SK-N-SH (cell line): ENCODE data around the gene GDPGP1.

Experiments
- EZH2phosphoT487 ChIP-seq: fragments of 200-600 bp; sonication (generic); IDR thresholded peaks from 2 replicates; pipeline ENCODE4 v1.6.1; 2017; ENCODE audit warnings: low read depth, mixed run types, mild to moderate bottlenecking, antibody characterized with exemption, moderate library complexity, borderline replicate concordance
- FOXM1 ChIP-seq: IDR thresholded peaks from 2 replicates; pipeline ENCODE4 v1.4.0; 2012; ENCODE audit warnings: low read depth, mild to moderate bottlenecking
- RFX5 ChIP-seq: IDR thresholded peaks from 2 replicates; pipeline ENCODE4 v1.6.1; 2012; ENCODE audit warnings: mild to moderate bottlenecking, improper control_type of control experiment, low read length
- RXRA ChIP-seq: IDR thresholded peaks from 2 replicates; pipeline ENCODE4 v1.4.0; 2012; ENCODE audit warnings: low read depth, mild to moderate bottlenecking, borderline replicate concordance
- TAF1 ChIP-seq: IDR thresholded peaks from 2 replicates; pipeline ENCODE4 v1.6.1; 2012; ENCODE audit warnings: low read depth, mild to moderate bottlenecking, low read length, moderate library complexity, borderline replicate concordance
- TEAD4 ChIP-seq: IDR thresholded peaks from 2 replicates; pipeline ENCODE4 v1.4.0; 2012; ENCODE audit warnings: mild to moderate bottlenecking, borderline replicate concordance; ENCODE audit not compliant: insufficient read depth
- TF ChIP-seq, protein P1 (sequence below): fragments of 200-600 bp; sonication (generic); IDR thresholded peaks from 2 replicates; pipeline ENCODE4 v1.6.1; 2017; ENCODE audit warnings: antibody characterized with exemption, mild to moderate bottlenecking, moderate library complexity
- TF ChIP-seq, protein P2 (sequence below): IDR thresholded peaks from 2 replicates; pipeline ENCODE4 v1.4.0; 2012; ENCODE audit warnings: low read depth
- TF ChIP-seq, protein P3 (sequence below): fragments of 150-350 bp; IDR thresholded peaks from 2 replicates; pipeline ENCODE4 v1.6.1; 2017; ENCODE audit warnings: antibody characterized with exemption, low read length, low read depth, borderline replicate concordance

DNA sequence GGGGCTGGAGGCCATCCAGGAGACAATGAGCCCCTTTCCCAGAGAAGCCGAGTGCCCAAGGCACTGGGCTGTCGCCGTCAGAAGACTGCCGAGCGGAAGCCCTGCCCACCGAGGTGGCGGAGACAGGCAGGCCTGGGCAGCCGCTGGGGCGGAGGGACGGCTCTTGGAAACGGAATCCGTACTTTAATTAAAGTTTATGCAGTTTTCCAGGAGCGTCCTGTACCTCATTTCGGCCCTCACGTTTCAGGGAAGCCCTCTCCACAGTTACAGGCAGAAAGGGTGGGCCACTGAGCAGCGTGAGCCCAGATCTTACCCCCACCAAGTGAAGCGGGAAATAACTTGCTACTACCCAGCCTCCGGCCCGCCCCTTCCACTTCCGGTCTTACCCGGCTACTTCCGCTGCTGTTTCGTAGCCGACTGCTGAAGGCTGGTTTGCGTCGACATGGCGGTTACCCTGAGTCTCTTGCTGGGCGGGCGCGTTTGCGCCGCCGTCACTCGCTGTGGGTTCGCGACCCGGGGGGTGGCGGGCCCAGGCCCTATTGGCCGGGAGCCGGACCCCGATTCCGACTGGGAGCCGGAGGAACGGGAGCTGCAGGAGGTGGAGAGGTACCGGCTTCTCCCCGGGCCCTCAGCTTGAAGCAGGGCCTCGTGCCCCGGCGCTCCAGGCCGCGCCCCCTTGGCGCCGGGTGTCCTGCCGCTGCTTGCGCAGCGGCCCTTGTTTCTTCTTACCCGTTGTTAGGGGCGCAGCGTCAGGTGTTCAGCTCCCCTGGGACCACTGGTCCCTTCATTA lies 31.5 kb downstream of the GDPGP1 start, which contains the start of gene NGRN:
- TF ChIP-seq FOXM1 (no peak), EZH2phosphoT487 (no peak), RXRA (no peak), TEAD4 (no peak), TAF1 (peak; percentile 93), RFX5 (no peak; the same call in 1 of the 2 replicates)
- TF ChIP-seq, protein P1, sequence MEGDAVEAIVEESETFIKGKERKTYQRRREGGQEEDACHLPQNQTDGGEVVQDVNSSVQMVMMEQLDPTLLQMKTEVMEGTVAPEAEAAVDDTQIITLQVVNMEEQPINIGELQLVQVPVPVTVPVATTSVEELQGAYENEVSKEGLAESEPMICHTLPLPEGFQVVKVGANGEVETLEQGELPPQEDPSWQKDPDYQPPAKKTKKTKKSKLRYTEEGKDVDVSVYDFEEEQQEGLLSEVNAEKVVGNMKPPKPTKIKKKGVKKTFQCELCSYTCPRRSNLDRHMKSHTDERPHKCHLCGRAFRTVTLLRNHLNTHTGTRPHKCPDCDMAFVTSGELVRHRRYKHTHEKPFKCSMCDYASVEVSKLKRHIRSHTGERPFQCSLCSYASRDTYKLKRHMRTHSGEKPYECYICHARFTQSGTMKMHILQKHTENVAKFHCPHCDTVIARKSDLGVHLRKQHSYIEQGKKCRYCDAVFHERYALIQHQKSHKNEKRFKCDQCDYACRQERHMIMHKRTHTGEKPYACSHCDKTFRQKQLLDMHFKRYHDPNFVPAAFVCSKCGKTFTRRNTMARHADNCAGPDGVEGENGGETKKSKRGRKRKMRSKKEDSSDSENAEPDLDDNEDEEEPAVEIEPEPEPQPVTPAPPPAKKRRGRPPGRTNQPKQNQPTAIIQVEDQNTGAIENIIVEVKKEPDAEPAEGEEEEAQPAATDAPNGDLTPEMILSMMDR: no peak
- TF ChIP-seq, protein P2, sequence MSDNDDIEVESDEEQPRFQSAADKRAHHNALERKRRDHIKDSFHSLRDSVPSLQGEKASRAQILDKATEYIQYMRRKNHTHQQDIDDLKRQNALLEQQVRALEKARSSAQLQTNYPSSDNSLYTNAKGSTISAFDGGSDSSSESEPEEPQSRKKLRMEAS: peak; percentile 89
- TF ChIP-seq, protein P3, sequence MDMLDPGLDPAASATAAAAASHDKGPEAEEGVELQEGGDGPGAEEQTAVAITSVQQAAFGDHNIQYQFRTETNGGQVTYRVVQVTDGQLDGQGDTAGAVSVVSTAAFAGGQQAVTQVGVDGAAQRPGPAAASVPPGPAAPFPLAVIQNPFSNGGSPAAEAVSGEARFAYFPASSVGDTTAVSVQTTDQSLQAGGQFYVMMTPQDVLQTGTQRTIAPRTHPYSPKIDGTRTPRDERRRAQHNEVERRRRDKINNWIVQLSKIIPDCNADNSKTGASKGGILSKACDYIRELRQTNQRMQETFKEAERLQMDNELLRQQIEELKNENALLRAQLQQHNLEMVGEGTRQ: no peak
